Activated naive CD4-positive, alpha-beta T cell treated with anti-CD3 and anti-CD28 coated beads, Interleukin-2, amount 50 U/mL, for 24 hours (primary cell): Measurements from ENCODE around the gene TRPM3.

Source experiments
- H3K27ac Mint-ChIP-seq: one replicate; pipeline ENCODE4 v1.8.0; 2021; ENCODE audit warnings: mild to moderate bottlenecking, mixed read lengths
- H3K27me3 Mint-ChIP-seq: one replicate; pipeline ENCODE4 v1.8.0; 2021; ENCODE audit warnings: mixed read lengths
- H3K36me3 Mint-ChIP-seq: one replicate; pipeline ENCODE4 v1.8.0; 2021; ENCODE audit warnings: mixed read lengths
- H3K4me1 Mint-ChIP-seq: one replicate; pipeline ENCODE4 v1.8.0; 2021; ENCODE audit warnings: mixed read lengths
- H3K4me3 Mint-ChIP-seq: one replicate; pipeline ENCODE4 v1.8.0; 2021; ENCODE audit warnings: mild to moderate bottlenecking, mixed read lengths
- H3K9me3 Mint-ChIP-seq: one replicate; pipeline ENCODE4 v1.8.0; 2021; ENCODE audit warnings: mixed read lengths

The TRPM3 gene

GRCh38 chr9:71052287-71052686, 69.1 kb downstream of the TRPM3 start:
- H3K9me3 Mint-ChIP-seq, result no peaks in the 10 kb centered on the region
- no peak overlapping the region for H3K27ac Mint-ChIP-seq
- H3K36me3 Mint-ChIP-seq, result no peaks in the 10 kb centered on the region
- no peaks in the 10 kb centered on the region for H3K4me1 Mint-ChIP-seq
- H3K4me3 Mint-ChIP-seq, result no peak overlapping the region
- H3K27me3 Mint-ChIP-seq, result no peaks in the 10 kb centered on the region

- no peak overlapping the region for H3K4me3 Mint-ChIP-seq
Observed at GRCh38 chr9:71048280-71048679, 73.1 kb downstream of the TRPM3 start.

DNA sequence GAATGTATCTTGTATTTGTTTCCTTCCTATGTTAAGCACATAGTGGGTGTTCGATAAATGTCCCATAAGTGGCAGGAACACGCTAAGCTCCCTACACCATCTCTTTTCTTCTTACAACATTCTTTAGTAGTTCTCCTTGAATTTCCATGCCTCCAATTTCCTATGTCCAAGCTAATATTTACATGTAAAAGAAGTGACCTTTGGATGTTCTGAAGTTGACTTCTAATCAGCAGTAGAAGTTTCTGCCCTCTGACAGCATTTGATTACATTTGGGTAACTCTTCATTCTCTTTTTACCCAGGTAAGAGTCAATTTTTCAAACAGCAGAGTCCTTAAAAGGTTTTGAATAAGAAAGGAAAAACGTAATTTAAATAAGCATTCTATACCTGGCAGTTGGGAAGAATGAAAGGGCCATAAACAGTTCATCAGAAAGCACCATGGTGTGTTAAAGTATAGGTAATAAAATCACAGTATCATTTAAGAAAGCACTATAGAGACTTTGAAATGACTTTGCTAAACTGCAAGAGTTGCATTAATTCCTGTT, 78.9 kb downstream of the TRPM3 start:
- H3K27me3 Mint-ChIP-seq, result no peaks in the 10 kb centered on the region
- H3K4me1 Mint-ChIP-seq, result no peaks in the 10 kb centered on the region
- no peak overlapping the region for H3K4me3 Mint-ChIP-seq
- no peak overlapping the region for H3K27ac Mint-ChIP-seq
- H3K9me3 Mint-ChIP-seq, result no peaks in the 10 kb centered on the region
- no peaks in the 10 kb centered on the region for H3K36me3 Mint-ChIP-seq

More at GRCh38 chr9:71048280-71048679, 73.1 kb downstream of the TRPM3 start:
- Mint-ChIP-seq H3K27me3 (no peaks in the 10 kb centered on the region), H3K27ac (no peak overlapping the region), H3K36me3 (no peaks in the 10 kb centered on the region), H3K4me1 (no peaks in the 10 kb centered on the region), H3K9me3 (no peaks in the 10 kb centered on the region)

DNA sequence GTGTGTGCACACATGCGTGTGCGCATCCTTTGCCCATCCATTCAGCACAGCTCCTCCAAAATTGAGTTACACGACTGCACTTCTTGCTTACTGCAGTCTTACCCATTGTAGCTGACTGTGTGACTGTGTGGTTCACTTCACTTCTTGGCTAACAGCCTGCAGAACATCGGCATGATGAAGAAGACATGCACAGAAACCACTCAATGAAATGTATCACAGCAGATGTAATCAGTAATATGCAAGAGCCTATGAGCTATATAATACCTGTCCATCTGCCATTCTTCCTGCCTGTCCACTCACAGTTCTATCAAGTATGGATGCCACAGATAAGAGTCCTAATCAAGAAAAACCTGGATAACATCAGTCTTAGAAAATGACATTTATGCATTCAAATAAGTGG, 83.9 kb downstream of the TRPM3 start:
- Mint-ChIP-seq H3K4me1 (no peaks in the 10 kb centered on the region), H3K36me3 (no peaks in the 10 kb centered on the region), H3K27ac (no peak overlapping the region), H3K27me3 (no peaks in the 10 kb centered on the region), H3K4me3 (no peak overlapping the region), H3K9me3 (no peaks in the 10 kb centered on the region)

GRCh38 chr9:71036501-71036900, 84.9 kb downstream of the TRPM3 start:
- Mint-ChIP-seq H3K4me3 (no peak overlapping the region), H3K27me3 (no peaks in the 10 kb centered on the region), H3K27ac (no peak overlapping the region), H3K36me3 (no peaks in the 10 kb centered on the region), H3K4me1 (no peaks in the 10 kb centered on the region), H3K9me3 (no peaks in the 10 kb centered on the region)

DNA sequence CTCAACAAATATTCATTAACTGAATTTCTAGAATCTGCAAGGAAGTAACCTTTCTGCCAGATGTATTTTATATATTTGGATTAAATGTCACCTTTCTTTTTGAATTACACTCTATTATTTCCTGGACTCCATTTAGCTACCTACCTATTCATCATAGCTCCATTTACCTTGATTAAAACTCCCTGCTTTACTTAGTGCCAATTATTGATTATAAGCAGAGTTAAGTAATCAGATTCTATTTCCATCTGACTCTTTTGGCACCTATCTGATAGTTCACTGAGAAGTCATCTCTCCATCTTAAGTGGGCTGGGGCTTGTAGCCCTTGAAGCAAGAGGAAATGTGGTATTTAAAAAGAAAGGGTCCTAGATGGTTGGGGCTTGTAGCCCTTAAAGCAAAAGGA, 88.6 kb downstream of the TRPM3 start:
- H3K36me3 Mint-ChIP-seq, result no peaks in the 10 kb centered on the region
- no peak overlapping the region for H3K27ac Mint-ChIP-seq
- H3K4me3 Mint-ChIP-seq, result no peak overlapping the region
- H3K27me3 Mint-ChIP-seq, result no peaks in the 10 kb centered on the region
- no peaks in the 10 kb centered on the region for H3K9me3 Mint-ChIP-seq
- no peaks in the 10 kb centered on the region for H3K4me1 Mint-ChIP-seq

- Mint-ChIP-seq H3K27me3 (peaks cover 2% of the 10 kb centered on the region), H3K27ac (no peak overlapping the region), H3K4me3 (no peak overlapping the region), H3K36me3 (no peaks in the 10 kb centered on the region), H3K4me1 (no peaks in the 10 kb centered on the region), H3K9me3 (no peaks in the 10 kb centered on the region)
Observed at GRCh38 chr9:71025728-71026127, 95.7 kb downstream of the TRPM3 start.

GRCh38 chr9:71025201-71025600, 96.2 kb downstream of the TRPM3 start:
- H3K27me3 Mint-ChIP-seq, result peaks cover 2% of the 10 kb centered on the region
- H3K4me3 Mint-ChIP-seq, result no peak overlapping the region
- H3K36me3 Mint-ChIP-seq, result no peaks in the 10 kb centered on the region
- no peak overlapping the region for H3K27ac Mint-ChIP-seq
- H3K4me1 Mint-ChIP-seq, result no peaks in the 10 kb centered on the region
- H3K9me3 Mint-ChIP-seq, result no peaks in the 10 kb centered on the region

DNA sequence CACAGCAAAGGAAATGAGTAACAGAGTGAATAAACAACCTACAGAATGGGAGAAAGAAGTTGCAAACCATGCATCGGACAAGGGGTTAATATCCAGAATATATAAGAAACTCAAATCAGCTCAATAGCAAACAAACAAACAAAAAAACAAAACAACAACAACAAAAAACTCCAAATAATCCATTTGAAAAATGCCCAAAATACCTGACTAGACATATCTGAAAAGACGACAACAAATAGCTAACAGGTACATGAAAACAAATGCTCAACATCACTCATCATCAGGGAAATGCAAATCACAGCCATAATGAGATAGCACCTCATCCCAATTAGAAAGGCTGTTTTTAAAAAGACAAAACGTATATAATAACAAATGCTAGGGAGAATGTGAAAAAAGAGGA, 111.2 kb downstream of the TRPM3 start:
- no peak overlapping the region for H3K4me3 Mint-ChIP-seq
- H3K27ac Mint-ChIP-seq, result no peak overlapping the region
- no peaks in the 10 kb centered on the region for H3K27me3 Mint-ChIP-seq
- peaks cover 1% of the 10 kb centered on the region for H3K36me3 Mint-ChIP-seq
- peaks cover 11% of the 10 kb centered on the region for H3K9me3 Mint-ChIP-seq
- no peaks in the 10 kb centered on the region for H3K4me1 Mint-ChIP-seq

- Mint-ChIP-seq H3K27ac (no peak overlapping the region), H3K27me3 (peaks cover 2% of the 10 kb centered on the region), H3K4me1 (no peaks in the 10 kb centered on the region), H3K36me3 (peaks cover 1% of the 10 kb centered on the region), H3K4me3 (no peak overlapping the region), H3K9me3 (peaks cover 11% of the 10 kb centered on the region)
Observed at GRCh38 chr9:71005456-71005855, 116.0 kb downstream of the TRPM3 start.

GRCh38 chr9:71004196-71004595, 117.2 kb downstream of the TRPM3 start:
- no peak overlapping the region for H3K27ac Mint-ChIP-seq
- no peaks in the 10 kb centered on the region for H3K4me1 Mint-ChIP-seq
- peaks cover 2% of the 10 kb centered on the region for H3K27me3 Mint-ChIP-seq
- no peak overlapping the region for H3K4me3 Mint-ChIP-seq
- peaks cover 1% of the 10 kb centered on the region for H3K36me3 Mint-ChIP-seq
- H3K9me3 Mint-ChIP-seq, result peaks cover 11% of the 10 kb centered on the region

DNA sequence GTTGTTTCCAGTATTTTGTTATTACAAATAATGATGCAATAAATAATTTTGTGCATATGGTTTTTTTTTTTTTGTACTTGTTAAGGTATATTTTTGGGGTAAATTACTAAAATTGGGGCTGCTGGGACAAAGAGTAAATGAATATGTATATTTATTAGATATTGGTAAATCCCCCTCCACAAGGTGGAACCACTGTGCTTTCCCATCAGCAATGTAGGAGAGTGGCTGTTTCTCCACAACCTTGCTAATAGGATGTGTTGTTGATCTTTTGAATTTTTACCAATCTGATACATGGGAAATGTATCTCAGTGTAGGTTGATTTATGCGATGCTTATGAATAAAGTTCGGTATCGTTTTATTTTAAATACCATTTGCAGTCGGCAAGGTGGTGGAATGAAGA, 118.1 kb downstream of the TRPM3 start:
- Mint-ChIP-seq H3K9me3 (peaks cover 11% of the 10 kb centered on the region), H3K27me3 (peaks cover 2% of the 10 kb centered on the region), H3K4me3 (no peak overlapping the region), H3K4me1 (no peaks in the 10 kb centered on the region), H3K27ac (no peak overlapping the region), H3K36me3 (peaks cover 1% of the 10 kb centered on the region)

DNA sequence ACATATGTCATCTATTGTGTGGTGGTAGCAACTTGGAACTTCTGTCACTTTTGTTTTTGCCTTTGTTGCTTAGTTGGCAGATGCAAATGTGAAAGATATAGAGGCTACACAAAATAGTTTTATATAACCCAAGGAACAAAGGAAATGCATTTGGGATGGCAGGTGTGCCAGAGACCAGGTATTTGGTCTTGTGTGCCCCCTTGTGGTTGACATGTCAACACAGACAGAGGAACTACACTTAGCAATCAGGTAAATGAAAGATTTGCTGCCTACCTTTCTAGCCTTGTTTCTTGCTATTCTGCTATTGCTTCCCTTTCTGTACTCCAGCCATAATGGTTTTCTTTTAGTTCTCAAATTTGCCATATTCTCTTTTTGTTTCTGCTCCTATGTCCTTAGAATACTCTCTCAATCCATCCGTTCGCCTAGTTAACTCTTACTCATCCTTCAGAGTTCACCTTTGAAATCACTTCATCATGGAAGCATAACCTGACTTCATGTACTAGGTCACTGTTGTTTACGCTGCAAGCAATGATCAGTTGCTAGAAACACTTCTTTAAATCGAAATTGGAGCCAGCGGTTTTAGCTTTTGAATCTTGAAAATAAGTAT, 119.5 kb downstream of the TRPM3 start:
- no peak overlapping the region for H3K27ac Mint-ChIP-seq
- H3K4me3 Mint-ChIP-seq, result no peak overlapping the region
- H3K9me3 Mint-ChIP-seq, result peaks cover 6% of the 10 kb centered on the region
- H3K27me3 Mint-ChIP-seq, result peaks cover 3% of the 10 kb centered on the region
- H3K4me1 Mint-ChIP-seq, result no peaks in the 10 kb centered on the region
- H3K36me3 Mint-ChIP-seq, result peaks cover 1% of the 10 kb centered on the region

GRCh38 chr9:70998962-70999361, 122.5 kb downstream of the TRPM3 start:
- no peak overlapping the region for H3K4me3 Mint-ChIP-seq
- H3K4me1 Mint-ChIP-seq, result no peaks in the 10 kb centered on the region
- H3K36me3 Mint-ChIP-seq, result no peaks in the 10 kb centered on the region
- no peak overlapping the region for H3K27ac Mint-ChIP-seq
- peaks cover 3% of the 10 kb centered on the region for H3K27me3 Mint-ChIP-seq
- H3K9me3 Mint-ChIP-seq, result no peaks in the 10 kb centered on the region

- H3K4me3 Mint-ChIP-seq, result no peak overlapping the region
- no peak overlapping the region for H3K27ac Mint-ChIP-seq
- no peaks in the 10 kb centered on the region for H3K36me3 Mint-ChIP-seq
- H3K9me3 Mint-ChIP-seq, result no peaks in the 10 kb centered on the region
- no peaks in the 10 kb centered on the region for H3K4me1 Mint-ChIP-seq
- H3K27me3 Mint-ChIP-seq, result peaks cover 1% of the 10 kb centered on the region
Observed at GRCh38 chr9:70995511-70995910, 125.9 kb downstream of the TRPM3 start.

GRCh38 chr9:70994582-70994981, 126.8 kb downstream of the TRPM3 start:
- no peaks in the 10 kb centered on the region for H3K9me3 Mint-ChIP-seq
- H3K4me1 Mint-ChIP-seq, result no peaks in the 10 kb centered on the region
- H3K4me3 Mint-ChIP-seq, result no peak overlapping the region
- H3K36me3 Mint-ChIP-seq, result no peaks in the 10 kb centered on the region
- peaks cover 1% of the 10 kb centered on the region for H3K27me3 Mint-ChIP-seq
- H3K27ac Mint-ChIP-seq, result no peak overlapping the region

DNA sequence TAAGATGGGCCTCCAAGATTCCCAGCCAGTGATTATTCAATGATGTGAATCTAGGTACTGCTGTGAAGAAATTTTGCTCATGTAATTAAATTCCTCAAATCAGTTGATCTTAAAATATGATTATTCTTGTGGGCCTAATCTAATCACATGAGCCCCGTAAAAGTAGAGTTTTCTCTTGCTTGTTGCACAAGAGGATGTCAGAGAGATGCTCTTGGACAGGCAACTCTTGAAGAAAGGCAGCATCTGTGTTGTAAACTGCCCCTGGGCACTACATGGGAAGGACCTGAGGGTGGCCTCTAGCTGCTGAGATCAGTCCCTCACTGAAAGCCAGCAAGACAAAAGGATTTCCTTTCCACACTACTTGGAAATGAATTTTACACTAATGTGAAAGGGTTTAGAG, 132.9 kb downstream of the TRPM3 start:
- Mint-ChIP-seq H3K9me3 (no peaks in the 10 kb centered on the region), H3K4me1 (no peaks in the 10 kb centered on the region), H3K4me3 (no peak overlapping the region), H3K36me3 (no peaks in the 10 kb centered on the region), H3K27me3 (no peaks in the 10 kb centered on the region), H3K27ac (no peak overlapping the region)
